Measurements from ENCODE around the gene KCTD20.

DNA sequence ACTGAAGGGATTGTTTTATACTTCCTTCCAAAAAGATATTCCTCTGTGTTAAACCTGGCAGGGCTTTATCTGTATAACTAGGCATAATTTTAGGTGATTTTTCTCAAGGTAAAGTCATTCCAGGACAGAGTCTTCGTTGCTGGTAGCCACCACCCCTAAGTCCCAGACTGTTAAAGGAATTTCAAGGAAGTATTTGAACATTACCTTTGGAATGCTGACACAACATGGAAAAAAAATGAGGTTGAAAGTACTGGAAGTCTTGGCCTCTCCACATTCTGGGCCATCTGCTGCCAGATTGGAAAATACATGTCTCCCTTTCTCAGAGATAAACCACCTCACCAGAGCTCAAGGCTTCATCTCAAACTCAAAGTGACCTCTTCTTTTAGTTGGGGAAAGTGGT lies 28.3 kb upstream of the KCTD20 start:
- TF ChIP-seq, protein P1, sequence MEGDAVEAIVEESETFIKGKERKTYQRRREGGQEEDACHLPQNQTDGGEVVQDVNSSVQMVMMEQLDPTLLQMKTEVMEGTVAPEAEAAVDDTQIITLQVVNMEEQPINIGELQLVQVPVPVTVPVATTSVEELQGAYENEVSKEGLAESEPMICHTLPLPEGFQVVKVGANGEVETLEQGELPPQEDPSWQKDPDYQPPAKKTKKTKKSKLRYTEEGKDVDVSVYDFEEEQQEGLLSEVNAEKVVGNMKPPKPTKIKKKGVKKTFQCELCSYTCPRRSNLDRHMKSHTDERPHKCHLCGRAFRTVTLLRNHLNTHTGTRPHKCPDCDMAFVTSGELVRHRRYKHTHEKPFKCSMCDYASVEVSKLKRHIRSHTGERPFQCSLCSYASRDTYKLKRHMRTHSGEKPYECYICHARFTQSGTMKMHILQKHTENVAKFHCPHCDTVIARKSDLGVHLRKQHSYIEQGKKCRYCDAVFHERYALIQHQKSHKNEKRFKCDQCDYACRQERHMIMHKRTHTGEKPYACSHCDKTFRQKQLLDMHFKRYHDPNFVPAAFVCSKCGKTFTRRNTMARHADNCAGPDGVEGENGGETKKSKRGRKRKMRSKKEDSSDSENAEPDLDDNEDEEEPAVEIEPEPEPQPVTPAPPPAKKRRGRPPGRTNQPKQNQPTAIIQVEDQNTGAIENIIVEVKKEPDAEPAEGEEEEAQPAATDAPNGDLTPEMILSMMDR (conservative IDR thresholded peaks at IDR 0.05): no peak
- no peak for TF ChIP-seq ZFX (IDR thresholded peaks at IDR 0.05)
